ENCODE data around the gene PRUNE2.

GRCh38 chr9:76887951-76888350 is 18.0 kb downstream of the PRUNE2 start:
- no peak for TF ChIP-seq EZH2 (IDR thresholded peaks at IDR 0.05; ENCODE audit: low read length)
- TF ChIP-seq, protein P1, sequence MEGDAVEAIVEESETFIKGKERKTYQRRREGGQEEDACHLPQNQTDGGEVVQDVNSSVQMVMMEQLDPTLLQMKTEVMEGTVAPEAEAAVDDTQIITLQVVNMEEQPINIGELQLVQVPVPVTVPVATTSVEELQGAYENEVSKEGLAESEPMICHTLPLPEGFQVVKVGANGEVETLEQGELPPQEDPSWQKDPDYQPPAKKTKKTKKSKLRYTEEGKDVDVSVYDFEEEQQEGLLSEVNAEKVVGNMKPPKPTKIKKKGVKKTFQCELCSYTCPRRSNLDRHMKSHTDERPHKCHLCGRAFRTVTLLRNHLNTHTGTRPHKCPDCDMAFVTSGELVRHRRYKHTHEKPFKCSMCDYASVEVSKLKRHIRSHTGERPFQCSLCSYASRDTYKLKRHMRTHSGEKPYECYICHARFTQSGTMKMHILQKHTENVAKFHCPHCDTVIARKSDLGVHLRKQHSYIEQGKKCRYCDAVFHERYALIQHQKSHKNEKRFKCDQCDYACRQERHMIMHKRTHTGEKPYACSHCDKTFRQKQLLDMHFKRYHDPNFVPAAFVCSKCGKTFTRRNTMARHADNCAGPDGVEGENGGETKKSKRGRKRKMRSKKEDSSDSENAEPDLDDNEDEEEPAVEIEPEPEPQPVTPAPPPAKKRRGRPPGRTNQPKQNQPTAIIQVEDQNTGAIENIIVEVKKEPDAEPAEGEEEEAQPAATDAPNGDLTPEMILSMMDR (optimal IDR thresholded peaks at IDR 0.05 in 1 of 3, IDR thresholded peaks at IDR 0.05 in 1 of 3, conservative IDR thresholded peaks at IDR 0.05 in 1 of 3; ENCODE audit: extremely low read depth in 1 of 3, insufficient read depth in 2 of 3, low read length in 3 of 3), result no peak

Measured in keratinocyte (primary cell).